CD4-positive, alpha-beta T cell (primary cell): ENCODE results near the gene THOC7. TPM values are rescaled to one million over a fixed set of nuclear protein-coding genes. Genes with fewer than 3 reads are reported as not detected.

Experiments
- ATAC-seq: fragments of 200-7000 bp; cut with Tn5 transposase; one replicate; pipeline ENCODE4 v1.10.0; 2022; ENCODE audit warnings: mild to moderate bottlenecking; ENCODE audit not compliant: poor library complexity
- CTCF ChIA-PET: fragments of 350-600 bp; sonication (Branson Sonifier 250); formaldehyde crosslinking; loops from one replicate; lab custom pipeline; 2021; ENCODE audit warnings: antibody characterized with exemption, inconsistent platforms; lab: Charles Lee
- POLR2A ChIA-PET: fragments of 350-600 bp; sonication (Branson Sonifier 250); formaldehyde crosslinking; loops from one replicate; lab custom pipeline; 2021; ENCODE audit warnings: antibody characterized with exemption, inconsistent platforms; lab: Charles Lee
- DNase-seq, 14 experiments: peaks; one replicate each; pipeline ENCODE4 v3.0.0-alpha.2; 2013 to 2020; ENCODE audit warnings: mixed read lengths in 2 of 14
- H3K27ac ChIP-seq, 2 donors: one replicate each; pipeline versions ENCODE4 v1.5.1 to v1.7.0; 2013; ENCODE audit warnings: low read length in 2 of 2, low read depth in 1 of 2, mild to moderate bottlenecking in 1 of 2
- H3K27me3 ChIP-seq, 2 experiments: 1 replicate in 1 of 2; 2 replicates in 1 of 2; pipeline versions ENCODE4 v1.6.1 to v1.7.0; 2013; ENCODE audit warnings: low read length in 2 of 2, control low read depth in 1 of 2, mild to moderate bottlenecking in 1 of 2, moderate library complexity in 1 of 2; ENCODE audit not compliant: insufficient read depth in 2 of 2, control insufficient read depth in 1 of 2
- H3K36me3 ChIP-seq: one replicate; pipeline ENCODE4 v1.6.1; 2013; ENCODE audit warnings: low read length, control low read depth; ENCODE audit not compliant: insufficient read depth
- H3K4me1 ChIP-seq: one replicate; pipeline ENCODE4 v1.6.1; 2013; ENCODE audit warnings: low read length, control low read depth; ENCODE audit not compliant: insufficient read depth
- H3K4me3 ChIP-seq: one replicate; pipeline ENCODE4 v1.5.1; 2013; ENCODE audit warnings: mild to moderate bottlenecking, low read length, moderate library complexity
- H3K9me3 ChIP-seq, 2 experiments: 1 replicate in 1 of 2; 2 replicates in 1 of 2; pipeline versions ENCODE4 v1.6.1 to v1.7.0; 2013; ENCODE audit warnings: low read length in 2 of 2, mild to moderate bottlenecking in 2 of 2, control low read depth in 1 of 2, moderate library complexity in 1 of 2; ENCODE audit not compliant: control insufficient read depth in 1 of 2, insufficient read depth in 1 of 2
- H3K27ac Mint-ChIP-seq: one replicate; pipeline ENCODE4 v1.8.0; 2020; ENCODE audit warnings: mixed read lengths
- H3K27me3 Mint-ChIP-seq: one replicate; pipeline ENCODE4 v1.8.0; 2021; ENCODE audit warnings: mixed read lengths
- H3K36me3 Mint-ChIP-seq: one replicate; pipeline ENCODE4 v1.8.0; 2021; ENCODE audit warnings: low read depth, mixed read lengths
- H3K4me1 Mint-ChIP-seq: one replicate; pipeline ENCODE4 v1.8.0; 2021; ENCODE audit warnings: low read depth, mixed read lengths
- H3K4me3 Mint-ChIP-seq: one replicate; pipeline ENCODE4 v1.8.0; 2020; ENCODE audit warnings: mild to moderate bottlenecking, mixed read lengths
- H3K9me3 Mint-ChIP-seq: one replicate; pipeline ENCODE4 v1.8.0; 2020; ENCODE audit warnings: mixed read lengths
- CTCF ChIP-seq: fragments of 200-600 bp; IDR thresholded peaks from one replicate; pipeline ENCODE4 v1.8.0; 2022; ENCODE audit warnings: antibody characterized with exemption, mild to moderate bottlenecking
- intact Hi-C, 2 experiments: fragments of 100-400 bp; cut with DNase I in 1 of 2; cut with micrococcal nuclease in 1 of 2; formaldehyde crosslinking; loops; one replicate each; pipeline versions ENCODE4 v1.15.1 to v1.9.0; 2023 to 2025; cut with DNase I, micrococcal nuclease
- total RNA-seq, 174 experiments: library from RNA in 2 of 174; stranded (reverse) in 2 of 174; gene quantifications; one replicate each; pipeline ENCODE4 v1.2.3 and lab custom pipeline; 2021 to 2026

Gene THOC7
- total RNA-seq, 2 experiments from 2014 or later: 21.6 to 23.7 TPM

DNA sequence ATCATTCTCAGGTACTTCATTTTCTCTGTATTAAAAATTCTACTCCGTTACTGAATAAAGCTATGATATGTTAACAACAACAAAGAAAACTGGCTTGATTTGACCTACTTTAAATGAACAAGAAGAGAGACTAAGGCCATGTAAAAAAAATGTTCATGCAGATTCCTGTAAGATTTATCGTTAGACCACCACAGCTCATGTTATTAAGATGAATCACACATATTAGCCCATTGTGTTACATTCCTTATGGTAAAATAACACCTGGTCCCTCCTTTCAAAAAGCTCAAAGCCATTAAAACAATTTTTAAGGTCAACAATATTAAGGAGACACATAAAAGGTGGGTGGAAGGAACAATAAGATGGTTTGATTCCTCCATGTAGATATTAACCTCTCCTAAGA lies 6.3 kb downstream of the THOC7 start:
- no peak for TF ChIP-seq CTCF
- no peak overlapping the region for H3K4me3 Mint-ChIP-seq
- H3K4me3 ChIP-seq: no peak overlapping the region
- ChIA-PET POLR2A (no interaction called here), CTCF (no interaction called here)
- H3K9me3 Mint-ChIP-seq: no peaks in the 10 kb centered on the region
- no peaks in the 10 kb centered on the region for H3K27me3 ChIP-seq
- no peaks in the 10 kb centered on the region for H3K27me3 Mint-ChIP-seq
- no peak for DNase-seq
- peaks cover 13% of the 10 kb centered on the region for H3K4me1 ChIP-seq
- no peaks in the 10 kb centered on the region for H3K36me3 ChIP-seq
- peaks cover 16% of the 10 kb centered on the region for H3K36me3 Mint-ChIP-seq
- intact Hi-C loops: no loop called here
- H3K27ac ChIP-seq: no peak overlapping the region
- ATAC-seq: no peak
- H3K4me1 Mint-ChIP-seq: peaks cover 69% of the 10 kb centered on the region
- no peaks in the 10 kb centered on the region for H3K9me3 ChIP-seq
- peak overlapping the region; percentile 6 for H3K27ac Mint-ChIP-seq

DNA sequence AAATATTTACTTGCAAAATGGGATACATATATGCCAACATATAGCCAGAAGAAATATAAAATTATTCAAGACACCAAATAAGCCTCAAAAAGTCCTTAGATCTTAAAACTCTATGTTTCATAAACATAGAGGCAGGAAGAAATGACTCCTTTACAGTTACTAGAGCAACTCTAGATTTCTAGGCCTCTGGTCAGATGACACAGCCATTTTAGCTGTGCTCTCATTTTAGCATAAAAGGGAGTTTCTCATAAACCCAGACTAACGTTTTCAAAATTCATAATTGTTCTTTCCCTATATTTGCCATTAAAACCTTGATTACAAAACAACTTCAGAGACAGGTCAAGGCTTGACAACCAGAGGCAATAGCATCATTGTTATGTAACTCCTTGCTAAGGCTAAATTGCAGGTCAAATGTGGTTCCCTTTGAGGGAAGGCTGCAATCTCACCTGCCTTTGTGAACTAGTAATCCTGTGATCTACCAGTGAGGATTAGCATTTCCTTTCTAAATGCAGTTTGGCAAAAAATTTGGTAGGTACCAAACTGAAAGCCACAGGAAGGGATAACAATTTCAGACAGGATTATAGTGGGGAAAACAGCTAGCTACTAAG lies 8.2 kb downstream of the THOC7 start:
- TF ChIP-seq CTCF: no peak
- Histone ChIP-seq H3K27ac (no peak overlapping the region), H3K27me3 (no peaks in the 10 kb centered on the region), H3K9me3 (no peaks in the 10 kb centered on the region), H3K36me3 (no peaks in the 10 kb centered on the region), H3K4me1 (peaks cover 10% of the 10 kb centered on the region), H3K4me3 (no peak overlapping the region)
- CTCF ChIA-PET: no interaction called here
- no peak for DNase-seq
- intact Hi-C loops: no loop called here
- peaks cover 31% of the 10 kb centered on the region for H3K36me3 Mint-ChIP-seq
- no peak for ATAC-seq
- peak overlapping the region; percentile 29 for H3K27ac Mint-ChIP-seq
- POLR2A ChIA-PET: no interaction called here
- H3K9me3 Mint-ChIP-seq: no peaks in the 10 kb centered on the region
- peaks cover 50% of the 10 kb centered on the region for H3K4me1 Mint-ChIP-seq
- no peaks in the 10 kb centered on the region for H3K27me3 Mint-ChIP-seq
- no peak overlapping the region for H3K4me3 Mint-ChIP-seq

GRCh38 chr3:63853106-63853505 lies 10.5 kb downstream of the THOC7 start:
- POLR2A ChIA-PET: no interaction called here
- no peak for ATAC-seq
- H3K4me3 ChIP-seq: no peak overlapping the region
- no peak overlapping the region for H3K4me3 Mint-ChIP-seq
- no peaks in the 10 kb centered on the region for H3K9me3 ChIP-seq
- H3K27ac Mint-ChIP-seq: no peak overlapping the region
- DNase-seq: no peak
- no peaks in the 10 kb centered on the region for H3K4me1 ChIP-seq
- H3K27me3 Mint-ChIP-seq: no peaks in the 10 kb centered on the region
- no peaks in the 10 kb centered on the region for H3K9me3 Mint-ChIP-seq
- H3K36me3 ChIP-seq: no peaks in the 10 kb centered on the region
- H3K36me3 Mint-ChIP-seq: peaks cover 36% of the 10 kb centered on the region
- CTCF ChIA-PET: no interaction called here
- peaks cover 30% of the 10 kb centered on the region for H3K4me1 Mint-ChIP-seq
- TF ChIP-seq CTCF: no peak
- H3K27me3 ChIP-seq: no peaks in the 10 kb centered on the region
- intact Hi-C loops: no loop called here
- no peak overlapping the region for H3K27ac ChIP-seq
